ENCODE measurements around the gene IL1R1.

The IL1R1 gene

GRCh38 chr2:102141011-102141943, 1.3 kb upstream of the IL1R1 start:
- no peak for DNase-seq

GRCh38 chr2:102142829-102143449, 393 bp downstream of the IL1R1 start:
- no peak for DNase-seq

DNA sequence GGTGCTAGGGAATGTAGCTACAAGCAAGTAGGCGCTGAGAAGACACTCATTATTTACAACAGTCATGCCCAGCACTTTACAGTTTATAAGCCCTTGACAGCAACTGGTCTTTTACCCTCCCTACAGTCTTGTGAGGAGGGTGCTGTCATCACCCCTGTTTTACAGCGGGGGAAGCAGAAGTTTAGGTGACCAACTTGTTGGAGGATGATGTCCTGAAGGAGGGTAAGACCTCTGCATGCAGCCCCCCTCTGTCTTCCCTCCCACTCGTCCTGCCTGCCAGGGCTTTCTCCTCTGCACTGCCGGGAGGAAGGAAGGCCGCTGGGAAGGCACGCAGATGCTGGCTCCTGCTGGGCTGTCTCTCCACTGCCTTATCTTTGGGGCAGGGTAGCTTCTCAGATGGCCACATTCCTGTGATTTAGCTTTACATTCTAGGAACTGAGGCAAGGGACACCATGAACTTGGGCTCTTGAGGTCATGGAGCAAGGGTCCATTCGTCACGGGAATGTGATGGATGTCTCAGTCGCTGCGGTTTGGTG, 972 bp downstream of the IL1R1 start:
- no peak for DNase-seq

- DNase-seq: no peak
Measured at GRCh38 chr2:102144128-102144527, 1.6 kb downstream of the IL1R1 start.

DNA sequence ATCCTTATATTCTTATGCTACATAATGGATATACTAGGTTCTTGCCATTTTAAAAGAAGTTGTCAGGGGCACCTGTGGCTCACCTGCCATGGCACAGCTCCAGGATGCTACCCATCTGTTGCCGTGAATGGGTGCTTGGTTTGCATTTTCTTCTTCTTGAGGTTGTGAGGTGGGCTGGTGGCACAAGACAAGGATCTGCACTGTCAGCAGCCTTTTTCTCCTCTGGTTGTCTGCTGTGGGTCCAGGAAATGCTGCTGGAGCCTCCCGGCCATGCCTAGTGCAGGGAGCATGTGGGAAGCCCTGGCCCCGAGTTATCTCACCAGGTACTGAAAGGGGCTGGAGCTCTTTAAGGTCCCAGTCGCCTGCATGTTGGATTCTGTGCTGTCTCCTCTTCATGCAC, 2.6 kb downstream of the IL1R1 start:
- DNase-seq: no peak

- no peak for DNase-seq
Measured at GRCh38 chr2:102145934-102146333, 3.4 kb downstream of the IL1R1 start.

DNA sequence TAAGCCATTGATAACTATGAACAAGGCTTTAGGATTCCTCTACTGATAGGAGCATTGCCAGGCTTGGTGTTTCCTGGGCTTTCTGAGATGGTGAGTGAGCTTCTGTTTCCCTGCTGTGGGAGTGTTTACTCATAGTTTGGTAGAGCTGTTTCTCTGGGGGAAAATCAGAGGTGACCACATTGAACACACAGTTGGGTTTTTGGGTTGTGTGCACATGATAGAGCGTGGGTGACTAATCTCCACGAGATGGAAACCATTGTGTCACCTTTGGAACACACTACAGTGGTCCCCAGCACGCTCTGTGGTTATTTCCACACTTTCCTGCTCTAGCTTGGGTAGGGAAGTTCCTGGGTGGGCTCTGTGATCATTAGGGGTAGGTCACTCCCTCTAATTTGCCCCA, 5.4 kb downstream of the IL1R1 start:
- DNase-seq: no peak

DNA sequence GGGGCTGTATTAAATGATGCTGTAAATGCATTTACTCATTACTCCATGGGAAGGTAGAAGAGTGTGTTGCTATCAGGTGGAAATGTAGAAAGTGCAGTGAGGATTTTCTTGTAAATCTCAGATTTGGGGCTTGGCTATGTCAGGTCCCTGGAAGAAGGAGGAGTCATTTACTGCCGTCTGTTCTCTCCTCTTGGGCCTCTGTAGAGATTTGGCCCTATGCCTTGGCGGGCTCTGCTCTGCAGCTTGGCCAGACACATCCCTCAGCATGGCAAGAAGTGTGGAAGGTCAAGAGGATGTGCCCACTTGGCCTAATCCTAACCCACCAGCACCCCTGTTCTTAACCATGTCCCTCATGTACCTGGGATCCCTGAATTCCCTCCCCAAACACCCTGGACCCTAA, 6.7 kb downstream of the IL1R1 start:
- DNase-seq: no peak

DNA sequence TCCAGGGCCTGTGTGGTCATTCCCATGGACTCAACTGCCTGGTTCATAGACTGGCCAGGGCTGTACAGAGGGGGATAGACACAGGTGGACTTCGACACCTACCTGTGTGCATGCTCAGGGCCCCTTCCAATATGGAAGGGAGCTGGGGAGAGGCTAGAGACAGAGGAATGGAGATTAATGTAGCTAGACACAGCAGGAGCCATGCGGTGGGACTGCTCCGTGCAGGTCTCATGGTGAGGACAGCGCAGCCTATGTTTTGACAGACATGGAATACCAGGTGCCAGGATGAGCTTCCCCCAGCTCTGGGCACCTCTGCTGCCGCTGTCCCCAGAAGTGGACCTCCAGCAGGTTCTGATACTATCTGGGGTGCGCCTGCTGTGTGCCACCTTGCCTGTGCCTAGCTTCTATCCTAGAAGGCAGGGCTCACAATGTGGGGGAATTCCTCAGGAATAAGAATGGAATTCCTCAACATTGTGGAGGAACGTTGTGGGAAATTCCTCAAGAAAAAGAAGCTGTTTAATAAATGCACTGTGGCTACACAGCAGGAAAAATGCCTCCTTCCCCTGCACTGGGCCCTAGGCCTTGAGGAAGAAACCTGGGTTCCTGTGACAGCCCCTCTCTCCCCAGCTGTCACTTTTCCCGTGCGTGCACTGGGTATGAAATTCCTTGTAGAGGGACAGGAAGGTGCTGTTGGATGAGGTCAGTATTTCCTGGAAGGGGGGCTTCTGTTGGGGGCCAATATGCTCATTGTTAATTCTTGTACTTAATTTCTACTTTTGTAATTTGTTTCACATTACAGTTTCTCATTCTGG, 7.3 kb downstream of the IL1R1 start:
- DNase-seq: no peak

GRCh38 chr2:102154364-102154763, 11.8 kb downstream of the IL1R1 start:
- no peak for DNase-seq

GRCh38 chr2:102154946-102155702, 12.6 kb downstream of the IL1R1 start:
- no peak for DNase-seq

DNA sequence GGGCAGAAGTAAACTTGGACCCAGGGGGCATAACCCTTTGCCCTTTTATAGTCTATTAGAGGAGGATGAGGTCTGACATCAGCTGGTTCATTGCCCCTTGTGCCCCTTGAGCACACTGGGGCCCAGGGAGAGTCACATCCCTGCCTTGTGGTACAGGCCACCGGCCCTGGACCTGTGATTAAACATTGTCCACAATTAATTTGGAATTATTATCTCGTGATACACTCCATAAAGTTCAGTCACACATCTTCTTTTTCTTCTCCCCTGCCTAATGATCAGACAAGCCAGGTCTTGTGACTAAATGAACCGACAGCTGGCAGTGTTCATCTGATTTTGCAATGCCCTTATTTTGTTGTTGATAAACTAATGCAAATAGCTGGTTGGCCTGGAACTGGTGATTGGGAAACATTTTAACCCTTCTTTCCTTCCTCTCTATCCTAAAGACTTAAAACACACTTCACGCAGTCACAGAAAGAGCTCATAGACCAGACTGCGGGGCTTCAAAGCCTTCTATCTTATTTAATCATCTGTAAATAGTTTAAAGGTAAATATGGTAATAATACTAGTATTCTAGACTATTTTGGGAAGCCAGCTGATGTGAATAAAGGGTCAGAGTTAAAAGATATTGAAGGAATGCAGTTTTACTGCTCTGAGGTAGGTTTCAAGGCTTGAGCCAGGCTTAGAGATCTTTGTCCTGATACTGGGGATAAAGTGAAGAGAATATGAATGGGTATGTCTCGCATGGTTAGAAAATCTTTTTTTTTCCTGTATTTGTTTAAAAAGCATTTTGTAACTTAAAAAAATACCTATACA, 13.4 kb downstream of the IL1R1 start:
- no peak for DNase-seq

DNA sequence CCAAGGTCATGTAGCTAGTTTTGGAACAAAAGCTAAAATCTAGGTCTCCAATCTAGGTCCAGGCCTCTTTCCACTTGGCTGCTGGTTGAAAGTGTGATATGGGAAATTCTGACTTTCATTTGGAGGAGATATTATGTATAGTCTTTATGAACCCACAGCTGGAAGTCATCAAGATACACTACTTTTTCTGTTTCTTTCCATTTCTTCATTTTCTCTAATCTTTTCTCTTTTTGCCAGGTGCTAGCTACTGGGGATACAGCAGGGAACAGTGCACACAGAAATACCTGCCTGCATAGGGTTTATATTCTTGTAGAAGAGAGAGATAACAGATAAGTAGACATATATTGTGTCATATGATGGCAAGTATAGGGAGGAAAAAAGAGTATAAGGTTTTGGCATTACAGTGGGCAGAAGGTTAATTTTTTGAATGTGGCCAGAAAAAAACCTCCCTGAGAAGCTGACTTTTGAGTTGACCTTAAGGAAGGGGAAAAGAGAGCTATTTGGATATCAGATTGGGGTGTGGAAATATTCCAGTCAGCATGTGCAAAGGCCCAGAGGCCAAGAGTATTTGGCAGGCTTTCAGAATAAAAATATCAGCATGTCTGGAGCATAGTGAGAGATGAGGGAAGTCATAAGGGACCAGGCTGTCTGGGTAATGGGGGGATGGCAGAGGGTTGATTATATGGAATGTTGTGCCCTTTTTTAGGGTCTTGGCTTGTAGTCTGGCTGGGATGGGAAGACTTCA, 15.6 kb downstream of the IL1R1 start:
- DNase-seq: no peak

- DNase-seq: no peak
Measured at GRCh38 chr2:102159295-102159694, 16.7 kb downstream of the IL1R1 start.

DNA sequence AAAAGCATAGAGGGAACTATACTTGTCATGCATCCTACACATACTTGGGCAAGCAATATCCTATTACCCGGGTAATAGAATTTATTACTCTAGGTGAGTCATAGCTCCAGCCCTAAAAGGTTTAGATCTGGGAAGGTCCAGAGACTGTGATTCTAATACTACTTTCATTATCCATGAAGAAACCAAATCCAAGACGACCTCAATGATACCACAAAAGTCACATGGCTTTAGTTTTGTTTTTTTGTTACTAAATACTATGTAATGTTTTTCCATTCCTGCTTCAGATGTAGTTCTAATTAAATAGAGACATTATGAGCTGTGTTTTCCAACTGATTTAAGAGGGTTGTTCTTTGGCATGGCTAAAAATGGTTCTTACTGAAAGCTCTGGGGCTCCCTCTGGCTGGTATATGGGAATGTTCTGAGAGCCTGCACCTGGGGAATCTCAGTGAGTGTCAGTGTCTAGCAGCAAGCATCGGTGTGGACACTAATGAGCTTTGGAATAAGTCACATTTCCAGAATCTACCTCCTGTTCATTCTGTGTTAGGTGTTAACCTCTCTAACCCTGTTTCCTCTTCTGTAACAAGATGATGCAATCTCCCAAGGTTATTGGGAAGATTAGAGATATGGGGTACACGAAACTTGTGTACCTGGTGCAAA, 23.8 kb downstream of the IL1R1 start:
- no peak for DNase-seq

DNA sequence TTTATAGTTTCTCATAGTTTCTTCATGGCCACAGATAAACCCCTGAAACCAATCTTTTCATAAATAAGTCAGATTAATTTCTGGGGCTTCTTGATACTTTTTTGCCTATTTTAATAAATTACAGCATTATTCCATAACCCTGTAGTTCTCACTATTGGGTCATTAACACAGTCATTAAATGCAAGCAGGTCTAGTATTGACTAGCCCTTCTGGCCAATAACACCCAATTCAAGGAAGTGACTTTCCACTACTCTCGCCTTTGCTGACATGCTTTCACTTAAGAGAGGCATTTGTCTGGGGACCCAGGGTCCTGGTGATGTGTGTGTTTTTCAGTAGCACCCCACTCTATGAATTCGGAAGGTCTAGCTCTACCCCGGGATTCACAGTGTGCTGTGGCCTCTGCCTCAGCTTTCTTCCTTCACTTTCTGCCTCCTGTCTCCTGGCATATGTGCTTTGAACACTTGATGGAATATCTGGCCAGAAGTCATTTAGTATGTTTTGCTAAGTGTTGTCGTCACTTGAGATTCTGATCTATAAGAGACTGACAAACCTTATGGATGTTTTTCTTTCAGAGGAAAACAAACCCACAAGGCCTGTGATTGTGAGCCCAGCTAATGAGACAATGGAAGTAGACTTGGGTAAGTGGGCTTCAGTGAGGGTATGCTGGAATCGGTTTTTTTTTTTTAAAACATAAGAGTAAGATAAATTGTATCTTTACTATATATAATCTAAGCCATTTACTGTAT, 25.7 kb downstream of the IL1R1 start:
- DNase-seq: no peak

DNA sequence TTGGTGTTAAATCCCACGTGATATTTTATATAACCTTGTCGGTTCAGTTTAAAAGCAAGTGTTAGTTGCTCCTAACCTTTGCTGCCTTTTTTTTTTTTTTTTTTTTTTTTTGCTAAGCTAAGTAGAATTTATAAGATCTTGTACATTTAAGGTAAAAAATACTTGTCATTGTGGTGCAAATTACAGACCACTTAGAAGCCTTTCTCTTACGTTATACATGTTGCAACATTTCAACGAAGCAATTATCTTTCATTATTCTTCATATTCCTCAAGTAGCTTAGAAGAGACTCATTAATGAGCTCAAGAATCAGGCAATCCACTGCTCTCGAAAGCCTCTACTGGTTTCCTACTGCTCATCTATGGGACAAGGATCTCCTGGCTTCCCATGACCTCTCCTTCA, 29.4 kb downstream of the IL1R1 start:
- DNase-seq: no peak

- no peak for DNase-seq
Measured at GRCh38 chr2:102172745-102173144, 30.2 kb downstream of the IL1R1 start.

DNA sequence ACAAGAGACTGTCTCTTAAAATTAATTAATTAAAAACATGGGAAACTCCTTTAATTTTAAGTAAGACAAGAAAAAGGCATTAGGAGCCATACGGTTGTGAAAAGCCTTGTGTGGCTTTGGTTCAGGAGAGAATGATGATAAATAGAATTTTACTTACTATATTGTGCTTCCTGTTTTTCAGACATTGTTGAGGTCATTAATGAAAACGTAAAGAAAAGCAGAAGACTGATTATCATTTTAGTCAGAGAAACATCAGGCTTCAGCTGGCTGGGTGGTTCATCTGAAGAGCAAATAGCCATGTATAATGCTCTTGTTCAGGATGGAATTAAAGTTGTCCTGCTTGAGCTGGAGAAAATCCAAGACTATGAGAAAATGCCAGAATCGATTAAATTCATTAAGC, 33.6 kb downstream of the IL1R1 start:
- DNase-seq: no peak

All from GDM1 (cell line).